Parietal lobe (tissue), 1 donor: Measurements from ENCODE around the gene KLK7. TPM values are rescaled to one million over a fixed set of nuclear protein-coding genes. Genes with fewer than 3 reads are reported as not detected.

ENCODE experiments used
- total RNA-seq: library from RNA; depleted of rRNA; stranded (reverse); fragments of >200 nt; gene quantifications from one replicate; pipeline ENCODE4 v1.2.3, GENCODE V29; 2014

KLK7 gene
- total RNA-seq, result not detected

GRCh38 chr19:50983625-50984292 is at the start of gene KLK7:
KLK7 (minus strand) TSS chr19:50983917; CDS start chr19:50982399, 1,518 bp downstream.

GRCh38 chr19:51026554-51026831 is 42.8 kb upstream of the KLK7 start, which contains the start of gene KLK11:
KLK11 (minus strand) TSS chr19:51026616; CDS start chr19:51025631, 985 bp downstream.

DNA sequence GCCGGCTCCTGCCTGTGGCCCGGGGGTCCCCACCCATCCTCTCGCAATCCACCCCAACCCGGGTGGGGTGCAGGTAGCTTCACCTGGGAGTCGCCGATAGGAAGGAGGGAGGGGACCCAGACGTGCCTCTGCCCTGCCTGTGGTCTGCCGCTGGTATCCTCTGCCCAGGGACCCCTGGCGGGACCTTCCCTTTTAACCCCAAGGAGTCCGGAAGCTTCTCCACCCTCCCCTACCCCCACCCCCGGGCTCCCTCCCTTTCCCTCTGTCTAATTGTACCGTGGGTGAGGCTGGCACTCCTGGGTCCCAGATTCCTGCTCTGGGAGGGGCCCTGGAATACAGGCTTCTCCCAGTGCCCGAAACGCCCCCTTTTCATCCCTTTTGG is 35.8 kb upstream of the KLK7 start, which contains the start of gene KLK10:
Gene KLK10 (minus strand): TSS at position 166 of the 382 bp plus-strand sequence. CDS start 579 bp downstream, outside the sequence.

DNA sequence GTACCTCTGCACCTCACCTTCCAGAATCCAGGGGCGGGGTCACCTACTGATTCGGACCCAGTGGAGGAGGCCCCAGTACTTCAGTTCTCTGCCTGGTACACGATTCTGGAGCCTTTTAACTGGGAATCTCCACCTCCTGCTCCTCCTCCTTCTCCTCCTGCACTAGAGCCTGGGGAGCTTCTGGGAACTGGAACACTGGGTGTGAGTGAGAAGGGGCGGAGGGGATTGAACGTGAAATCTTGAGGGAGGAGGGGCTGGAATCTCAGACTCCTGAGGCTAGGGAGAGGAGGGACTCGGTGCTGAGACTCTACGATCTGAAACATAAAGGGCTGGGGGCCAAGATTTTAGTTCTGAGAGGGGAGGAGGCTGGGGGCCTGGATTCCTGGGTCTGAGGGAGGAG is 17.8 kb upstream of the KLK7 start, which contains the start of gene KLK8:
Gene KLK8 (minus strand): TSS at position 90 of the 400 bp plus-strand sequence. CDS start 437 bp downstream, outside the sequence.

GRCh38 chr19:50969413-50969760 is 14.3 kb downstream of the KLK7 start, which contains the start of gene KLK6:
KLK6 (minus strand) TSS chr19:50969591; CDS start chr19:50968104, 1,487 bp downstream.

DNA sequence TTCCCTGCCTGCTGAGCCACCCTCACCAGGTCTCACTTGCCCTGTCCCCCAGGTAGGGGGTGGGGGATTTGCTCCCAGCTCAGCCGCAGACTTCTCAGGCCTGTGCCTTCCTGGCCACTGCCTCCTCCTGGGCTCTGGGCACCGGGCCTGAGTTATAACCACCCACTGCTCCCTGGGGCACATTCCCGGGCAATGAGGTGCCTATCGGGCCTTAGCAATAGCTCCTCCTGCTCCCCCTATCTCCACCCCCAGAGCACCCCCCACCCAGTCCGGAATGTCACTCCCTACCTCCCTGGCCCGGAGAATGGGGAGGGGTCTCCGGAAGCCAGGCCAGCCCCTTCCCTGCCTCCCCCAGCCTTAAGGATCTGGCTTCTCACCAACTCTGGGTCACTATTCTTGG is 30.8 kb downstream of the KLK7 start, which contains the start of gene KLK5:
Gene KLK5 (minus strand): TSS at position 129 of the 400 bp plus-strand sequence. CDS start 381 bp downstream, outside the sequence.

Other genes starting within 250 kb of the KLK7 start
- gene GPR32, start 213.5 kb downstream of the KLK7 start, total RNA-seq, result not detected
- gene ACP4, start 193.5 kb downstream of the KLK7 start, total RNA-seq, result not detected
- not detected for gene KLK1, start 160.1 kb downstream of the KLK7 start, total RNA-seq
- gene KLK15, start 150.3 kb downstream of the KLK7 start, total RNA-seq, result not detected
- not detected for gene KLK3, start 129.0 kb downstream of the KLK7 start, total RNA-seq
- gene KLK2, start 110.5 kb downstream of the KLK7 start, total RNA-seq, result not detected
- gene KLK4, start 72.5 kb downstream of the KLK7 start, total RNA-seq, result not detected
- gene KLK5, start 30.9 kb downstream of the KLK7 start, total RNA-seq, result not detected
- gene KLK6, start 14.3 kb downstream of the KLK7 start, total RNA-seq, result not detected
- gene KLK8, start 17.7 kb upstream of the KLK7 start, total RNA-seq, result not detected
- not detected for gene KLK10, start 35.8 kb upstream of the KLK7 start, total RNA-seq
- gene KLK11, start 42.7 kb upstream of the KLK7 start, total RNA-seq, result not detected
- gene KLK12, start 51.1 kb upstream of the KLK7 start, total RNA-seq, result not detected
- not detected for gene KLK13, start 81.2 kb upstream of the KLK7 start, total RNA-seq
- 0.63 TPM for gene KLK14, start 99.0 kb upstream of the KLK7 start, total RNA-seq
- gene CTU1, start 124.5 kb upstream of the KLK7 start, total RNA-seq, result 6.6 TPM
- gene SIGLEC9, start 141.0 kb upstream of the KLK7 start, total RNA-seq, result 0.31 TPM
- gene SIGLEC7, start 158.4 kb upstream of the KLK7 start, total RNA-seq, result not detected
- 0.63 TPM for gene CD33, start 241.2 kb upstream of the KLK7 start, total RNA-seq